Esophagus squamous epithelium (tissue), 5 donors: ENCODE measurements around the gene KANK4. TPM values are rescaled to one million over a fixed set of nuclear protein-coding genes. Genes with fewer than 3 reads are reported as not detected.

ENCODE experiments used
- DNase-seq: peaks from one replicate; lab custom pipeline; 2025; lab: John Stamatoyannopoulos, UW
- H3K27ac ChIP-seq, 4 donors: fragments of 200-600 bp; sonication (generic); one replicate each; pipeline ENCODE4 v1.5.1; 2016 to 2019; ENCODE audit warnings: mild to moderate bottlenecking in 1 of 4
- H3K27me3 ChIP-seq, 4 donors: fragments of 200-600 bp; sonication (generic); 1 replicate in 3 of 4; 2 replicates in 1 of 4; pipeline versions ENCODE4 v1.5.1 to v1.6.0; 2017 to 2021; ENCODE audit warnings: antibody characterized with exemption in 1 of 4
- H3K36me3 ChIP-seq, 3 donors: fragments of 200-600 bp; sonication (generic); one replicate each; pipeline ENCODE4 v1.5.1; 2016 to 2019
- H3K4me1 ChIP-seq, 3 donors: fragments of 200-600 bp; sonication (generic); one replicate each; pipeline ENCODE4 v1.5.1; 2017 to 2019
- H3K4me3 ChIP-seq, 4 donors: fragments of 200-600 bp; sonication (generic); 1 replicate in 3 of 4; 2 replicates in 1 of 4; pipeline ENCODE4 v1.5.1; 2016 to 2019; ENCODE audit warnings: mild to moderate bottlenecking in 2 of 4, moderate library complexity in 1 of 4
- H3K9me3 ChIP-seq, 3 donors: fragments of 200-600 bp; sonication (generic); one replicate each; pipeline ENCODE4 v1.5.1; 2016 to 2019
- CTCF ChIP-seq, 6 experiments: fragments of 450-650 bp in 4 of 6; fragments of 200-600 bp in 2 of 6; sonication (generic) in 2 of 6; IDR thresholded peaks; one replicate each; pipeline ENCODE4 v1.5.1; 2016 to 2019; ENCODE audit warnings: antibody characterized with exemption in 6 of 6, mild to moderate bottlenecking in 4 of 6, moderate library complexity in 4 of 6
- POLR2A ChIP-seq, 4 donors: fragments of 450-650 bp; IDR thresholded peaks; one replicate each; pipeline ENCODE4 v1.6.1; 2017; ENCODE audit warnings: antibody characterized with exemption in 4 of 4, mild to moderate bottlenecking in 4 of 4, moderate library complexity in 3 of 4
- WGBS, 2 donors: methylation state at CpG; one replicate each; pipeline ENCODE4 v1.1.5; 2018; 5-methylcytosine and 5-hydroxymethylcytosine counted together
- intact Hi-C: fragments of 100-400 bp; cut with DNase I; formaldehyde crosslinking; loops from one replicate; pipeline ENCODE4 v1.15.0; 2022
- total RNA-seq, 4 donors: library from RNA; depleted of rRNA; stranded (reverse); fragments of >200 nt; gene quantifications; one replicate each; pipeline ENCODE4 v1.1.0, GENCODE V29; 2016
- donor health status: DM: yes; HTN: yes; CAD: no.

KANK4 gene
- total RNA-seq, 4 donors from 2014 or later: 0.19 TPM; not detected in 3

GRCh38 chr1:62269851-62270495 is 49.3 kb downstream of the KANK4 start:
- Histone ChIP-seq H3K27ac (no peak overlapping the region), H3K27me3 (no peaks in the 10 kb centered on the region), H3K4me1 (no peaks in the 10 kb centered on the region), H3K9me3 (no peaks in the 10 kb centered on the region), H3K4me3 (no peak overlapping the region), H3K36me3 (no peaks in the 10 kb centered on the region)
- DNase-seq: no peak
- TF ChIP-seq CTCF (IDR thresholded peaks at IDR 0.05) (no peak), POLR2A (IDR thresholded peaks at IDR 0.05) (no peak)
- intact Hi-C loops: no loop called here
- 93 to 96% methylated on average over 5 to 9 of the region's 9 CpGs for WGBS, 2 donors

DNA sequence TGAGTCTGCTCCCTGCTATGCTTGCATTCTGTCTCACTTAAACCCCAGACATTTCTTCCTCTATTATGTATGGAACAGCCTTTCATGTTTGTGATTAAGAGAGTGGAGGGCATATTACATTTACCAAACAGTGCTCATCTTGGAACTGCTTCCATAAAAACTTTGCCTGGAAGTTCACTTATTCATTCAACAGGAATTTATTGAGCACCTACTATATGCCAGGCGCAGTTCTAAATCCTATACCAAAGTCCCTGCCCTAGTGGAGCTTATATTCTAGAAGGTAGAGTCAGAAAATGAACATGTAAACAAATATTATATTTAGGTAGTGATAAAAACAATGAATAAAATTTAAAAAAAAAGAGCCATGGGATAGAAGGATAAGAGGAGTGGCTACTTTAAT is 49.8 kb downstream of the KANK4 start:
- Histone ChIP-seq H3K27me3 (no peaks in the 10 kb centered on the region), H3K27ac (no peak overlapping the region), H3K9me3 (no peaks in the 10 kb centered on the region), H3K4me3 (no peak overlapping the region), H3K36me3 (no peaks in the 10 kb centered on the region), H3K4me1 (no peaks in the 10 kb centered on the region)
- no peak for DNase-seq
- intact Hi-C loops: no loop called here
- TF ChIP-seq POLR2A (IDR thresholded peaks at IDR 0.05) (no peak), CTCF (IDR thresholded peaks at IDR 0.05) (no peak)
- WGBS, 2 donors: 80 to 94% methylated on average over 1 of the region's 1 CpG

DNA sequence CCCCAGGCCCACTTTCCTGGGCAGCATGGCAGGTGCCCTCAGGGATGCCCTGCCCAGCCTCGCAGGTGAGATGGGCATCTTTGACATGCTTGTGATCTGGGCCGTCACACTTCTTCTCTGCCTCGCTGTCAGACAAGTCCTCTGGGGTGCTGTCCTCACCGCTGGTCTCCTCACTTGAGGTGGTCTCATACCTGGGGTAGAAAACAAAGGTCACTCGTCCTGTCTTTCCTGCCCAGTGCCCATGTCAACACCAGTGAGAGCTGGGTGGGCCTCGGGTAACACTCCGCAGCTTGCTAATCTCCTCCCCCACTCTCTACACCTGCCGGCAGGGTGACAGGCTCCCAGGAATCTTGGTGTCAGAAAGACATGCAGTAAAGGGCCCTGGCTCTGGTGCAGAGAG is 50.9 kb downstream of the KANK4 start:
- intact Hi-C loops: no loop called here
- WGBS, 2 donors: 83 to 88% methylated on average over 7 to 8 of the region's 8 CpGs
- DNase-seq: no peak
- no peaks in the 10 kb centered on the region for H3K36me3 ChIP-seq
- no peak overlapping the region for H3K27ac ChIP-seq
- no peaks in the 10 kb centered on the region for H3K27me3 ChIP-seq
- no peak for TF ChIP-seq POLR2A (IDR thresholded peaks at IDR 0.05)
- TF ChIP-seq CTCF (IDR thresholded peaks at IDR 0.05): no peak
- no peaks in the 10 kb centered on the region for H3K9me3 ChIP-seq
- no peaks in the 10 kb centered on the region for H3K4me1 ChIP-seq
- H3K4me3 ChIP-seq: no peak overlapping the region

DNA sequence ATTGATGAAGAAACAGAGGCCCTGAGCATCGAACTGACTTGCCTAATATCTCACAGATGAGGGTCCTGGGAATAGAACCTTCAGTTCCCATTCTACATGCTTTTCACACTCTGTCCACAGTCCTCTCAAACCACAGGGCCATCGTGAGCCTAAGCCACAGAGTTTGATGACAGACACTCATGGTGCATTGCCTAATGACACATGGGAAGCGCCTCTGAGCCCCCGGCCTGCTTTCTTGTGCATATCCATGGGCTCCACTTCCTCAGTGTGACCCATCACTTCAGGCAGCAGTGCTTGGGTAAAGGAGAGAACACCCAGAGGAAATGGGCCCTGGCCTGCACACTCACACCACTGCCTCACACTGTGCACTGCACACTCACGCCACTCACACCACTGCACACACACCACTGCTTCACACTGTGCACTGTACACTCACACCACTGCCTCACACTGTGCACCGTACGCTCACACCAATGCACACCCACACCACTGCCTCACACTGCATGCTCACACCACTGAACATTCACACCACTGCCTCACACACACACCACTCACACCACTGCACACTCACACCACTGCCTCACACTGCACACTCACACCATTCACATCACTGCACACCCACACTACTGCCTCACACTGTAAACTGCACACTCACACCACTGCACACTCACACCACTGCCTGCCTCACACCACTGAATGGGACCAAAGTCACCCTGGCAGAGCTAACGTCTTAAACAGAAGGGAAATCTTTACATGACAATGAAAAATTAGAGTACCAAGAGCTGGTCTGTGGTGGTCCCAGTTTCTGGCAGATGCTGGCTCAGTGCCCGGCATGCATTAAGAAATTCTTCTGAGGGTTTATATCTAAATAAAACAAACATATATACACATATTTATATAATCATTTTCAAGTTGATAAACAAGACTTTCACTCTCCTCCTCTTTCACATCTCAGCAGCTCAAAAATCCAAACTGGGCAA is 53.0 kb downstream of the KANK4 start:
- WGBS, 2 donors: 70 to 75% methylated on average over 7 to 8 of the region's 9 CpGs
- no peak overlapping the region for H3K27ac ChIP-seq
- no peak overlapping the region for H3K4me3 ChIP-seq
- peaks cover 0 to 5% (median 0%) of the 10 kb centered on the region in 4 donors for H3K27me3 ChIP-seq
- TF ChIP-seq POLR2A (IDR thresholded peaks at IDR 0.05) (no peak), CTCF (IDR thresholded peaks at IDR 0.05) (no peak)
- DNase-seq: no peak
- no peaks in the 10 kb centered on the region for H3K4me1 ChIP-seq
- intact Hi-C loops: no loop called here
- H3K9me3 ChIP-seq: no peaks in the 10 kb centered on the region
- no peaks in the 10 kb centered on the region for H3K36me3 ChIP-seq

- Histone ChIP-seq H3K36me3 (no peaks in the 10 kb centered on the region), H3K9me3 (no peaks in the 10 kb centered on the region), H3K27me3 (peaks cover 0 to 5% (median 0%) of the 10 kb centered on the region in 4 donors), H3K27ac (no peak overlapping the region), H3K4me1 (no peaks in the 10 kb centered on the region), H3K4me3 (no peak overlapping the region)
- intact Hi-C loops: no loop called here
- TF ChIP-seq CTCF (IDR thresholded peaks at IDR 0.05) (no peak), POLR2A (IDR thresholded peaks at IDR 0.05) (no peak)
- 82 to 88% methylated on average over 9 to 12 of the region's 13 CpGs for WGBS, 2 donors
- DNase-seq: no peak
These were observed 55.4 kb downstream of the KANK4 start for GRCh38 chr1:62263814-62264353.
